ENCODE results near the gene CCL4.

CCL4 gene

DNA sequence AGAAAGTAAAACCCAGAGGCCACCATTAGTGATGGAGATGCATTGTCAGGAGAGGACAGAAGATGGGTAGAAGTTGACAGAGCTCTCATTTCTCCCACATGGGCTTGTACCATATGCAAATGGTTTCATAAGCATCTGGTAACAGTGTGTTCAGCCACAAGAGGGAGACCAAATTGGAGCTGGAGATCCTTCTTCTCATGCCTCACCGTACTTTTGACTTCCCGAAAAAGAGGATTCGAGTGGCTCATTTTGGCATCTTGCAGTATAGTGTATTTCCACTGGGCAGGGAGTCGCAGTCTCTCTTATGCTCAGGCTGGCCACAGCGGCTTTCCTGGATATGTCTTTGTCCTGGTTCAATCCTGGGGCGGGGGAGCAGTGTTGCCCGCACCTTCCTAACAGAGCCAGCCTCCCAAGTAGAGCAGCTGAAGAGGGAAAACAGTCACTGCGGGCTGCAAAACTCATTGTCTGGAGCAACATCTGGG is 49.1 kb downstream of the CCL4 start:
- TF ChIP-seq, protein P1, sequence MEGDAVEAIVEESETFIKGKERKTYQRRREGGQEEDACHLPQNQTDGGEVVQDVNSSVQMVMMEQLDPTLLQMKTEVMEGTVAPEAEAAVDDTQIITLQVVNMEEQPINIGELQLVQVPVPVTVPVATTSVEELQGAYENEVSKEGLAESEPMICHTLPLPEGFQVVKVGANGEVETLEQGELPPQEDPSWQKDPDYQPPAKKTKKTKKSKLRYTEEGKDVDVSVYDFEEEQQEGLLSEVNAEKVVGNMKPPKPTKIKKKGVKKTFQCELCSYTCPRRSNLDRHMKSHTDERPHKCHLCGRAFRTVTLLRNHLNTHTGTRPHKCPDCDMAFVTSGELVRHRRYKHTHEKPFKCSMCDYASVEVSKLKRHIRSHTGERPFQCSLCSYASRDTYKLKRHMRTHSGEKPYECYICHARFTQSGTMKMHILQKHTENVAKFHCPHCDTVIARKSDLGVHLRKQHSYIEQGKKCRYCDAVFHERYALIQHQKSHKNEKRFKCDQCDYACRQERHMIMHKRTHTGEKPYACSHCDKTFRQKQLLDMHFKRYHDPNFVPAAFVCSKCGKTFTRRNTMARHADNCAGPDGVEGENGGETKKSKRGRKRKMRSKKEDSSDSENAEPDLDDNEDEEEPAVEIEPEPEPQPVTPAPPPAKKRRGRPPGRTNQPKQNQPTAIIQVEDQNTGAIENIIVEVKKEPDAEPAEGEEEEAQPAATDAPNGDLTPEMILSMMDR (IDR thresholded peaks at IDR 0.05; ENCODE audit: low read depth, low read length, poor library complexity, severe bottlenecking) = no peak
- no peak for TF ChIP-seq EZH2phosphoT487 (IDR thresholded peaks at IDR 0.05; ENCODE audit: borderline replicate concordance, low read length)
- Histone ChIP-seq H3K4me2 (ENCODE audit: low read length) (no peak overlapping the region), H3K27me3 (ENCODE audit: control insufficient read depth, low read length) (peaks cover 29% of the 10 kb centered on the region), H4K20me1 (ENCODE audit: control insufficient read depth, insufficient read depth, low read depth, low read length) (no peaks in the 10 kb centered on the region), H3K4me1 (ENCODE audit: control insufficient read depth, low read length) (no peaks in the 10 kb centered on the region), H3F3A (ENCODE audit: control insufficient read depth, insufficient read depth) (no peaks in the 10 kb centered on the region), H3K4me3 (ENCODE audit: low read length) (no peak overlapping the region), H3K9me2 (replicated peaks; ENCODE audit: control insufficient read depth, low read length) (no peaks in the 10 kb centered on the region), H3K27ac (ENCODE audit: low read depth, low read length) (no peak overlapping the region), H3K79me2 (ENCODE audit: control insufficient read depth, low read length) (no peaks in the 10 kb centered on the region), H3K9me3 (ENCODE audit: control insufficient read depth, insufficient read depth, low read length) (no peaks in the 10 kb centered on the region), H3K36me3 (ENCODE audit: control insufficient read depth, low read length) (no peaks in the 10 kb centered on the region)

DNA sequence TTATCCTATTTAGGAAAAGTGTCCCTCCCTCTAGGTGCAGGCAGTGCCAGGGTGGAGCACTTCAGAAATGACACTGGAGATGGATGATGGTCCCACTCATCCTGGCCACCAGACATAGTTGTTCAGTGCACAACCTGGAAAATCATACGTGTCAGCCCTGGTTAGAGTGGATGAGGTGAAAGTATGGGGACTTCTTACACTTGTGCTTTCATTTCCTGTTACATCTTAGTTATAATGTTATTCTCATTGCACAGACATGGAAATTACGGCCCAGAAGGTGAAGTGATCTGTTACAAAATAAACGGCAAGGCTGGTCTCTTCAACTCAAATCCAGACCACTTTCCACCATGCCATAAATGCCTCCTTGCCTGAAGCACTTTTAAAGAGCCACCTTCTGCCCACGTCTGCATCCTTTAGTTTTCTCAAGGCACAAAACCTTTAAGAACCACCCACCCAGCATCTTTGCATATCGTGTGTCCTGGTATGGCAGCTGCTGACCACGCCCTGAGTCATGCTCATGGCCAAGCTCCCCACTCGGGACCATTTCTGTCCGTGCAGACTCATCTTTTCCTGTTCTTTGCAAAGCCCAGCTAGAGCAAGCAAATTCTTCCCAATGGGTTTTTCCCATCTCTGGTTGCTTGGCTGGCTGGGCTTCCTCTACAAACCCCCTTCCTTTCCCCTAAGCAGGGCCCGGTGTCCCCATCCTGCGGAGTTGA is 50.4 kb downstream of the CCL4 start:
- no peak overlapping the region for H3K27ac ChIP-seq (ENCODE audit: low read depth, low read length)
- H3K4me2 ChIP-seq (ENCODE audit: low read length) = no peak overlapping the region
- H4K20me1 ChIP-seq (ENCODE audit: control insufficient read depth, insufficient read depth, low read depth, low read length) = no peaks in the 10 kb centered on the region

More for the DNA sequence above, 50.4 kb downstream of the CCL4 start:
- no peak for TF ChIP-seq EZH2phosphoT487 (IDR thresholded peaks at IDR 0.05; ENCODE audit: borderline replicate concordance, low read length)
- TF ChIP-seq, protein P1 (IDR thresholded peaks at IDR 0.05; ENCODE audit: low read depth, low read length, poor library complexity, severe bottlenecking) = no peak
- Histone ChIP-seq H3K9me3 (ENCODE audit: control insufficient read depth, insufficient read depth, low read length) (no peaks in the 10 kb centered on the region), H3K79me2 (ENCODE audit: control insufficient read depth, low read length) (no peaks in the 10 kb centered on the region), H3K27me3 (ENCODE audit: control insufficient read depth, low read length) (peaks cover 27% of the 10 kb centered on the region), H3K36me3 (ENCODE audit: control insufficient read depth, low read length) (no peaks in the 10 kb centered on the region), H3K9me2 (replicated peaks; ENCODE audit: control insufficient read depth, low read length) (no peaks in the 10 kb centered on the region), H3F3A (ENCODE audit: control insufficient read depth, insufficient read depth) (no peaks in the 10 kb centered on the region), H3K4me1 (ENCODE audit: control insufficient read depth, low read length) (no peaks in the 10 kb centered on the region), H3K4me3 (ENCODE audit: low read length) (no peak overlapping the region)

Data from DOHH2 (cell line).